SU-DHL-6 (cell line): ENCODE measurements around the gene SLC27A1.

ENCODE experiments used
- H2AFZ ChIP-seq: fragments of 200-600 bp; sonication (generic); 2 replicates; pipeline ENCODE4 v1.6.1; 2014; ENCODE audit warnings: low read depth, mild to moderate bottlenecking, moderate library complexity, mixed read lengths, antibody characterized with exemption, low read length; ENCODE audit not compliant: severe bottlenecking
- H3F3A ChIP-seq: fragments of 200-600 bp; shearing (Covaris generic); 2 replicates; pipeline ENCODE4 v1.6.0; 2016; ENCODE audit warnings: antibody characterized with exemption, mild to moderate bottlenecking; ENCODE audit not compliant: insufficient read depth
- H3K27ac ChIP-seq: fragments of 200-600 bp; sonication (generic); 2 replicates; pipeline ENCODE4 v1.5.1; 2016; ENCODE audit warnings: low read depth, mild to moderate bottlenecking, low read length, moderate library complexity, mixed read lengths
- H3K27me3 ChIP-seq: fragments of 200-600 bp; sonication (generic), shearing (Covaris generic); 2 replicates; pipeline ENCODE4 v1.6.0; 2014; ENCODE audit warnings: mild to moderate bottlenecking, low read length
- H3K36me3 ChIP-seq: fragments of 200-600 bp; sonication (generic); 2 replicates; pipeline ENCODE4 v1.6.1; 2014; ENCODE audit warnings: mild to moderate bottlenecking, low read length, mixed read lengths
- H3K4me2 ChIP-seq: fragments of 300-600, 200-600 bp; shearing (Covaris generic), sonication (generic); 2 replicates; pipeline ENCODE4 v1.6.0; 2014; ENCODE audit warnings: low read length, low read depth, mild to moderate bottlenecking; ENCODE audit not compliant: poor library complexity, severe bottlenecking
- H3K4me3 ChIP-seq: fragments of 200-600 bp; sonication (generic); 2 replicates; pipeline ENCODE4 v1.5.1; 2014; ENCODE audit warnings: antibody characterized with exemption, low read length, mild to moderate bottlenecking, mixed read lengths; ENCODE audit not compliant: insufficient read depth, poor library complexity, severe bottlenecking
- H3K79me2 ChIP-seq: fragments of 200-600 bp; sonication (generic); 2 replicates; pipeline ENCODE4 v1.6.1; 2014; ENCODE audit warnings: mild to moderate bottlenecking, low read length, moderate library complexity; ENCODE audit not compliant: insufficient read depth
- H3K9ac ChIP-seq: fragments of 200-600 bp; sonication (generic); 2 replicates; pipeline ENCODE4 v1.7.0; 2014; ENCODE audit warnings: mild to moderate bottlenecking, low read length
- H3K9me2 ChIP-seq: fragments of 200-600 bp; sonication (generic); replicated peaks from 2 replicates; pipeline ENCODE4 v1.6.1; 2014; ENCODE audit warnings: low read length; ENCODE audit not compliant: insufficient read depth
- H3K9me3 ChIP-seq: fragments of 200-600 bp; sonication (generic); 2 replicates; pipeline ENCODE4 v1.6.1; 2014; ENCODE audit warnings: low read length, mixed read lengths; ENCODE audit not compliant: insufficient read depth
- H4K20me1 ChIP-seq: fragments of 200-600 bp; sonication (generic); 2 replicates; pipeline ENCODE4 v1.6.1; 2014; ENCODE audit warnings: low read depth, mild to moderate bottlenecking, antibody characterized with exemption, low read length, moderate library complexity, mixed read lengths
- EZH2phosphoT487 ChIP-seq: fragments of 200-600 bp; sonication (generic), shearing (Covaris generic); conservative IDR thresholded peaks from 2 replicates; pipeline ENCODE4 v1.6.1; 2018; ENCODE audit warnings: mild to moderate bottlenecking, antibody characterized with exemption, low read length, moderate library complexity, mixed read lengths
- TF ChIP-seq, protein P1 (sequence below): fragments of 200-600 bp; sonication (generic); IDR thresholded peaks from one replicate; pipeline ENCODE4 v1.5.1; 2017; ENCODE audit warnings: antibody characterized with exemption, mild to moderate bottlenecking, low read length, moderate library complexity; ENCODE audit not compliant: insufficient read depth, poor library complexity, severe bottlenecking

SLC27A1 gene

GRCh38 chr19:17522988-17523872, 52.9 kb downstream of the SLC27A1 start:
- peaks cover 17% of the 10 kb centered on the region for H3K79me2 ChIP-seq
- no peaks in the 10 kb centered on the region for H3K27me3 ChIP-seq
- H3K9me3 ChIP-seq = no peaks in the 10 kb centered on the region
- H3K9me2 ChIP-seq = no peaks in the 10 kb centered on the region
- peak overlapping the region; percentile 10 for H3K4me3 ChIP-seq
- H4K20me1 ChIP-seq = no peaks in the 10 kb centered on the region
- H3K36me3 ChIP-seq = peaks cover 2% of the 10 kb centered on the region; the same call in 1 of the 2 replicates
- H3K27ac ChIP-seq = peak overlapping the region; percentile 93
- H3K4me2 ChIP-seq = peak overlapping the region; percentile 53
- H3K9ac ChIP-seq = peak overlapping the region; percentile 49
- TF ChIP-seq, protein P1, sequence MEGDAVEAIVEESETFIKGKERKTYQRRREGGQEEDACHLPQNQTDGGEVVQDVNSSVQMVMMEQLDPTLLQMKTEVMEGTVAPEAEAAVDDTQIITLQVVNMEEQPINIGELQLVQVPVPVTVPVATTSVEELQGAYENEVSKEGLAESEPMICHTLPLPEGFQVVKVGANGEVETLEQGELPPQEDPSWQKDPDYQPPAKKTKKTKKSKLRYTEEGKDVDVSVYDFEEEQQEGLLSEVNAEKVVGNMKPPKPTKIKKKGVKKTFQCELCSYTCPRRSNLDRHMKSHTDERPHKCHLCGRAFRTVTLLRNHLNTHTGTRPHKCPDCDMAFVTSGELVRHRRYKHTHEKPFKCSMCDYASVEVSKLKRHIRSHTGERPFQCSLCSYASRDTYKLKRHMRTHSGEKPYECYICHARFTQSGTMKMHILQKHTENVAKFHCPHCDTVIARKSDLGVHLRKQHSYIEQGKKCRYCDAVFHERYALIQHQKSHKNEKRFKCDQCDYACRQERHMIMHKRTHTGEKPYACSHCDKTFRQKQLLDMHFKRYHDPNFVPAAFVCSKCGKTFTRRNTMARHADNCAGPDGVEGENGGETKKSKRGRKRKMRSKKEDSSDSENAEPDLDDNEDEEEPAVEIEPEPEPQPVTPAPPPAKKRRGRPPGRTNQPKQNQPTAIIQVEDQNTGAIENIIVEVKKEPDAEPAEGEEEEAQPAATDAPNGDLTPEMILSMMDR = no peak
- TF ChIP-seq EZH2phosphoT487 = no peak
- peaks cover 58% of the 10 kb centered on the region for H3F3A ChIP-seq
- peak overlapping the region; percentile 29 for H2AFZ ChIP-seq

DNA sequence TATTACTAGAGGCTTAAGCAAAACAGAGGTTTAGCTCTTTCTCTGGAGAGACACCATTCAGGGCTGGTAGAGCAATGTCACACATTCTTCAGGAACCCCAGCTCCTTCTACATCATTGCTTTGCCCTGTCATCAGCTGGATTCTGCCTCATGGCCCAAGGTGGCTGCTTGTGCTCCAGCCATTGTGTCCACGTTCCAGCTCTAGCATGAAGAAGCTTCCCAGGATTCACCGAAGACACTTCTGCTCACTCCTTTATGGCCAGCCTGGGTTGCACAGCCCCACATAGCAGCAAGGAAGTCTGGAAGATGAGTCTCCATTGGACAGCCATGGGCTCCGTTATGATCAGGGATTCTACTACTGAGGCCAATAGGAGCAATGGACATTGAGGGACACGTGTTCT, 54.3 kb downstream of the SLC27A1 start:
- TF ChIP-seq, protein P1 = no peak
- no peak for TF ChIP-seq EZH2phosphoT487
- H3K79me2 ChIP-seq = peaks cover 31% of the 10 kb centered on the region
- no peaks in the 10 kb centered on the region for H3K9me3 ChIP-seq
- peak overlapping the region; percentile 93 for H3K27ac ChIP-seq
- H3K9me2 ChIP-seq = no peaks in the 10 kb centered on the region
- H3K9ac ChIP-seq = no peak overlapping the region
- H3K27me3 ChIP-seq = no peaks in the 10 kb centered on the region
- H4K20me1 ChIP-seq = no peaks in the 10 kb centered on the region
- no peak overlapping the region for H3K4me3 ChIP-seq
- no peak overlapping the region for H2AFZ ChIP-seq
- peaks cover 67% of the 10 kb centered on the region for H3F3A ChIP-seq
- no peaks in the 10 kb centered on the region for H3K36me3 ChIP-seq
- H3K4me2 ChIP-seq = no peak overlapping the region

DNA sequence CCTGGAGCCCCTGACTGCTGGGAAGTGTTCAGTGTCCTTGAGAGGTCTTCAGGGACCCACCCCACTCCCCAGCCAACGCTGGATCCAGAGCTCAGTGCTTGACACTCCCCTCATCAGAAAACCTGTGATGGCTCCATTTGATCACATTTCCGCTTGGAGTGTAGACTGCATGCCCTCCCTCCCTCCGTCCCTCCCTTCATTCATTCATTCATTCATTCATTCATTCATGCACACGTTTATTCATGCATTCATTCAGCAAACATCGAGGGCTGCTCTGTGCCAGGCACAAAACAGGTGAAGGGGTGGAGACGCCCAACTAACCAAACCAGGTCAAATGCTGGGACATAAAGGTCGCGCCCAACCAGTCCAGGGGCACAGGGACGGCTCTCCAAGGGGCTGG, 54.8 kb downstream of the SLC27A1 start:
- H3K27me3 ChIP-seq = no peaks in the 10 kb centered on the region
- no peak overlapping the region for H3K4me3 ChIP-seq
- H2AFZ ChIP-seq = no peak overlapping the region
- no peaks in the 10 kb centered on the region for H4K20me1 ChIP-seq
- H3K9me3 ChIP-seq = no peaks in the 10 kb centered on the region
- H3F3A ChIP-seq = peaks cover 68% of the 10 kb centered on the region
- H3K27ac ChIP-seq = peak overlapping the region; percentile 93
- TF ChIP-seq, protein P1 = no peak
- TF ChIP-seq EZH2phosphoT487 = no peak
- H3K9me2 ChIP-seq = no peaks in the 10 kb centered on the region
- H3K79me2 ChIP-seq = peaks cover 36% of the 10 kb centered on the region
- H3K9ac ChIP-seq = 0 out of 2 replicates have a peak overlapping the region, but pooled peaks have one; percentile 60
- H3K36me3 ChIP-seq = no peaks in the 10 kb centered on the region
- peak overlapping the region; percentile 72 for H3K4me2 ChIP-seq
